ENCODE data around the gene DSN1.

- TF ChIP-seq CTCF (IDR thresholded peaks at IDR 0.05) (no peak), POLR2AphosphoS5 (IDR thresholded peaks at IDR 0.05) (no peak), EP300 (IDR thresholded peaks at IDR 0.05) (no peak)
These were observed 39.3 kb upstream of the DSN1 start for GRCh38 chr20:36812594-36813463.

All from sigmoid colon (tissue), 4 donors.